IMR-90 (cell line): Measurements from ENCODE around the gene LRRC4C.

Experiments
- BHLHE40 ChIP-seq: fragments of 150-350 bp; IDR thresholded peaks from 2 replicates; pipeline ENCODE4 v1.6.1; 2016; ENCODE audit warnings: mild to moderate bottlenecking, low read depth, low read length
- CEBPB ChIP-seq: IDR thresholded peaks from 2 replicates; pipeline ENCODE4 v1.6.1; 2012; ENCODE audit warnings: low read depth, low read length, improper control_type of control experiment
- CHD1 ChIP-seq: IDR thresholded peaks from 2 replicates; pipeline ENCODE4 v1.6.1; 2012; ENCODE audit warnings: low read depth, low read length, improper control_type of control experiment
- CTCF ChIP-seq: conservative IDR thresholded peaks from 2 replicates; pipeline ENCODE4 v1.5.1; 2012; ENCODE audit warnings: mild to moderate bottlenecking, low read depth, low read length, improper control_type of control experiment
- MAFK ChIP-seq: IDR thresholded peaks from 2 replicates; pipeline ENCODE4 v1.6.1; 2012; ENCODE audit warnings: low read depth, low read length, improper control_type of control experiment
- MAZ ChIP-seq: IDR thresholded peaks from 2 replicates; pipeline ENCODE4 v1.6.1; 2012; ENCODE audit warnings: low read depth, mild to moderate bottlenecking, low read length, improper control_type of control experiment, moderate library complexity, borderline replicate concordance
- NFE2L2 ChIP-seq: fragments of 150-350 bp; IDR thresholded peaks from 2 replicates; pipeline ENCODE4 v1.6.1; 2016; ENCODE audit warnings: low read depth, mild to moderate bottlenecking, low read length
- POLR2A ChIP-seq: IDR thresholded peaks from 2 replicates; pipeline ENCODE4 v1.6.1; 2012; ENCODE audit warnings: mild to moderate bottlenecking, low read depth, low read length
- RAD21 ChIP-seq: IDR thresholded peaks from 2 replicates; pipeline ENCODE4 v1.6.1; 2012; ENCODE audit warnings: low read length, improper control_type of control experiment
- RCOR1 ChIP-seq: IDR thresholded peaks from 2 replicates; pipeline ENCODE4 v1.6.1; 2012; ENCODE audit warnings: mild to moderate bottlenecking, low read length, improper control_type of control experiment; ENCODE audit not compliant: insufficient replicate concordance
- RFX5 ChIP-seq: IDR thresholded peaks from 2 replicates; pipeline ENCODE4 v1.8.0; 2012; ENCODE audit warnings: low read depth, mild to moderate bottlenecking, low read length, moderate library complexity
- SMC3 ChIP-seq: fragments of 150-350 bp; IDR thresholded peaks from 2 replicates; pipeline ENCODE4 v1.6.1; 2016; ENCODE audit warnings: low read depth, mild to moderate bottlenecking, antibody characterized with exemption, low read length, moderate library complexity
- TF ChIP-seq, protein P1 (sequence below): fragments of 150-350 bp; IDR thresholded peaks from 2 replicates; pipeline ENCODE4 v1.6.1; 2017; ENCODE audit warnings: mild to moderate bottlenecking, antibody characterized with exemption, low read length, low read depth
- TF ChIP-seq, protein P2 (sequence below): fragments of 150-350 bp; IDR thresholded peaks from 2 replicates; pipeline ENCODE4 v1.6.1; 2016; ENCODE audit warnings: low read depth, mild to moderate bottlenecking, low read length, moderate library complexity, borderline replicate concordance

- no peak for TF ChIP-seq POLR2A
- no peak for TF ChIP-seq CTCF
- TF ChIP-seq CEBPB: no peak
- no peak for TF ChIP-seq RFX5
- TF ChIP-seq NFE2L2: no peak
- TF ChIP-seq RAD21: no peak
- TF ChIP-seq, protein P1, sequence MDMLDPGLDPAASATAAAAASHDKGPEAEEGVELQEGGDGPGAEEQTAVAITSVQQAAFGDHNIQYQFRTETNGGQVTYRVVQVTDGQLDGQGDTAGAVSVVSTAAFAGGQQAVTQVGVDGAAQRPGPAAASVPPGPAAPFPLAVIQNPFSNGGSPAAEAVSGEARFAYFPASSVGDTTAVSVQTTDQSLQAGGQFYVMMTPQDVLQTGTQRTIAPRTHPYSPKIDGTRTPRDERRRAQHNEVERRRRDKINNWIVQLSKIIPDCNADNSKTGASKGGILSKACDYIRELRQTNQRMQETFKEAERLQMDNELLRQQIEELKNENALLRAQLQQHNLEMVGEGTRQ: no peak
- no peak for TF ChIP-seq MAFK
- TF ChIP-seq, protein P2, sequence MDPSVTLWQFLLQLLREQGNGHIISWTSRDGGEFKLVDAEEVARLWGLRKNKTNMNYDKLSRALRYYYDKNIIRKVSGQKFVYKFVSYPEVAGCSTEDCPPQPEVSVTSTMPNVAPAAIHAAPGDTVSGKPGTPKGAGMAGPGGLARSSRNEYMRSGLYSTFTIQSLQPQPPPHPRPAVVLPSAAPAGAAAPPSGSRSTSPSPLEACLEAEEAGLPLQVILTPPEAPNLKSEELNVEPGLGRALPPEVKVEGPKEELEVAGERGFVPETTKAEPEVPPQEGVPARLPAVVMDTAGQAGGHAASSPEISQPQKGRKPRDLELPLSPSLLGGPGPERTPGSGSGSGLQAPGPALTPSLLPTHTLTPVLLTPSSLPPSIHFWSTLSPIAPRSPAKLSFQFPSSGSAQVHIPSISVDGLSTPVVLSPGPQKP: no peak
- TF ChIP-seq BHLHE40: no peak
- TF ChIP-seq CHD1: no peak
- TF ChIP-seq SMC3: no peak
- TF ChIP-seq RCOR1: no peak
- no peak for TF ChIP-seq MAZ
Measured at GRCh38 chr11:40139066-40139465, 1320.4 kb downstream of the LRRC4C start.
